ENCODE measurements around the gene CCDC174.

DNA sequence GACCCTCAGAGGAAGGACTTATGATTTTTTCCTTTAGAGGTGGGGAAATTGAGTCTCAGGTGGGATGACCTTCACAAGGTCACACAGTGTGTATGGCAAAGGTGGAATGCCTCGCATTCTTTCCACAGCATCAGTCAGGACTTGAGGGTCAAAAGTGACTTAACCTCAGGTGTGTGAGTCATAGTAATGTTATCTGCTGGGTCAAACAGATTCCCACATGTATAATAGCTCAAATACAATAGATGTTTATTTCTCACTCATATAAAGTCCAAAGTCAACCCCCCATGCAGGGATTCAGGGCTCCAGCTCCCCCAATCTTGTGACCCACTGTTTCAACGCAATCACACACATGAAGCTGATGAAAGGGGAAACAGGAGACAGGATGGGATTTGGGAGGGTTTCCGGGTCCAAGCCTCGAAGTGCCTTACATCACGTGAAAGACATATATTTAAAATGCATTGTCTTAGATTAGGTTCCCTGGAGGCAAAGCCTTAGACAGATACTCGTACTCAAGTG, 34.0 kb upstream of the CCDC174 start:
- TF ChIP-seq, protein P1, sequence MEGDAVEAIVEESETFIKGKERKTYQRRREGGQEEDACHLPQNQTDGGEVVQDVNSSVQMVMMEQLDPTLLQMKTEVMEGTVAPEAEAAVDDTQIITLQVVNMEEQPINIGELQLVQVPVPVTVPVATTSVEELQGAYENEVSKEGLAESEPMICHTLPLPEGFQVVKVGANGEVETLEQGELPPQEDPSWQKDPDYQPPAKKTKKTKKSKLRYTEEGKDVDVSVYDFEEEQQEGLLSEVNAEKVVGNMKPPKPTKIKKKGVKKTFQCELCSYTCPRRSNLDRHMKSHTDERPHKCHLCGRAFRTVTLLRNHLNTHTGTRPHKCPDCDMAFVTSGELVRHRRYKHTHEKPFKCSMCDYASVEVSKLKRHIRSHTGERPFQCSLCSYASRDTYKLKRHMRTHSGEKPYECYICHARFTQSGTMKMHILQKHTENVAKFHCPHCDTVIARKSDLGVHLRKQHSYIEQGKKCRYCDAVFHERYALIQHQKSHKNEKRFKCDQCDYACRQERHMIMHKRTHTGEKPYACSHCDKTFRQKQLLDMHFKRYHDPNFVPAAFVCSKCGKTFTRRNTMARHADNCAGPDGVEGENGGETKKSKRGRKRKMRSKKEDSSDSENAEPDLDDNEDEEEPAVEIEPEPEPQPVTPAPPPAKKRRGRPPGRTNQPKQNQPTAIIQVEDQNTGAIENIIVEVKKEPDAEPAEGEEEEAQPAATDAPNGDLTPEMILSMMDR (IDR thresholded peaks at IDR 0.05): no peak
- TF ChIP-seq EZH2 (IDR thresholded peaks at IDR 0.05; ENCODE audit: borderline replicate concordance, insufficient read depth, low read depth, low read length, poor library complexity, severe bottlenecking): no peak

All from B cell (primary cell).